HepG2 (cell line): ENCODE results near the gene ABO.

Experiments used
- FOXA3 ChIP-seq: IDR thresholded peaks from 2 replicates; pipeline ENCODE4 v1.6.1; 2016; ENCODE audit warnings: missing genetic modification reagents, missing compliant biosample characterization
- KDM5B ChIP-seq: sonication (generic); formaldehyde crosslinking; IDR thresholded peaks from 2 replicates; pipeline ENCODE4 v1.4.0; 2020; ENCODE audit warnings: missing genetic modification reagents, mild to moderate bottlenecking, borderline replicate concordance
- POLR2AphosphoS5 ChIP-seq: IDR thresholded peaks from 2 replicates; pipeline ENCODE4 v1.6.1; 2012; ENCODE audit warnings: low read depth, low read length
- TF ChIP-seq, protein P1 (sequence below): sonication (generic); formaldehyde crosslinking; IDR thresholded peaks from 2 replicates; pipeline ENCODE4 v1.5.0; 2020; ENCODE audit warnings: mild to moderate bottlenecking, missing genetic modification reagents, moderate library complexity

DNA sequence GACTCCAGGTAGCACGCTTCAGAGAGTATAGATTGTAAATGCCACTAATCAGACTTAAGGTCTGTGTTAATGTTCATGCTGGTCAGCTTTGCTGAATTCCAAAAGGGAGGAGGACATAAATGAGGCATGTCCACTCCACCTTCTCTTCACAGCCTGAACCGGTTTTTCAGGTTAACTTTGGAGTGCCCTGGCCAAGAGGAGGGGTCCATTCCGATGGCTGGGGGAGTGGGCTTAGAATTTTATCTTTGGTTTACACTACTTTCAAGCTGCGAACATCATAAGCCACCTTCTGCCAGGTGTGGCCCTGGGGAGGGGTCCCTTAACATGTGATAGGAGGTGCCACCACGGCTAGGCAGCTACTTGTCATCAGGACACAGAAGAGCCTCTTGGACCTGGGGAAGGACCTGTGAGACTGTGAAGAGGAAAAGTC is 24.2 kb downstream of the ABO start:
- TF ChIP-seq FOXA3: no peak
- TF ChIP-seq POLR2AphosphoS5: no peak
- no peak for TF ChIP-seq KDM5B (CRISPR knock-in tag)
- TF ChIP-seq, protein P1, sequence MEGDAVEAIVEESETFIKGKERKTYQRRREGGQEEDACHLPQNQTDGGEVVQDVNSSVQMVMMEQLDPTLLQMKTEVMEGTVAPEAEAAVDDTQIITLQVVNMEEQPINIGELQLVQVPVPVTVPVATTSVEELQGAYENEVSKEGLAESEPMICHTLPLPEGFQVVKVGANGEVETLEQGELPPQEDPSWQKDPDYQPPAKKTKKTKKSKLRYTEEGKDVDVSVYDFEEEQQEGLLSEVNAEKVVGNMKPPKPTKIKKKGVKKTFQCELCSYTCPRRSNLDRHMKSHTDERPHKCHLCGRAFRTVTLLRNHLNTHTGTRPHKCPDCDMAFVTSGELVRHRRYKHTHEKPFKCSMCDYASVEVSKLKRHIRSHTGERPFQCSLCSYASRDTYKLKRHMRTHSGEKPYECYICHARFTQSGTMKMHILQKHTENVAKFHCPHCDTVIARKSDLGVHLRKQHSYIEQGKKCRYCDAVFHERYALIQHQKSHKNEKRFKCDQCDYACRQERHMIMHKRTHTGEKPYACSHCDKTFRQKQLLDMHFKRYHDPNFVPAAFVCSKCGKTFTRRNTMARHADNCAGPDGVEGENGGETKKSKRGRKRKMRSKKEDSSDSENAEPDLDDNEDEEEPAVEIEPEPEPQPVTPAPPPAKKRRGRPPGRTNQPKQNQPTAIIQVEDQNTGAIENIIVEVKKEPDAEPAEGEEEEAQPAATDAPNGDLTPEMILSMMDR (CRISPR knock-in tag): no peak
